CD14-positive monocyte (primary cell): ENCODE data around the gene DAGLA. TPM values are rescaled to one million over a fixed set of nuclear protein-coding genes. Genes with fewer than 3 reads are reported as not detected.

Source experiments
- DNase-seq, 3 donors: peaks; one replicate each; pipeline ENCODE4 v3.0.0-alpha.2; 2011 to 2022
- H2AFZ ChIP-seq: 2 replicates; pipeline ENCODE4 v1.6.0; 2012; ENCODE audit warnings: mild to moderate bottlenecking, low read depth, low read length, inconsistent platforms; ENCODE audit not compliant: insufficient read depth, poor library complexity, severe bottlenecking
- H3K27ac ChIP-seq, 2 donors: 1 replicate in 1 of 2; 2 replicates in 1 of 2; pipeline ENCODE4 v1.5.1; 2012 to 2013; ENCODE audit warnings: low read length in 2 of 2, control low read depth in 1 of 2, inconsistent platforms in 1 of 2, low read depth in 1 of 2, mild to moderate bottlenecking in 1 of 2
- H3K27me3 ChIP-seq, 2 donors: one replicate each; pipeline versions ENCODE4 v1.6.0 to v1.6.1; 2011 to 2013; ENCODE audit warnings: low read length in 2 of 2; ENCODE audit not compliant: control insufficient read depth in 2 of 2, insufficient read depth in 2 of 2
- H3K36me3 ChIP-seq, 2 donors: replicated peaks in 1 of 2; 1 replicate in 1 of 2; 2 replicates in 1 of 2; pipeline versions ENCODE4 v1.5.1 to v1.6.1; 2012 to 2013; ENCODE audit warnings: low read length in 2 of 2, control low read depth in 1 of 2, inconsistent platforms in 1 of 2, mild to moderate bottlenecking in 1 of 2; ENCODE audit not compliant: insufficient read depth in 2 of 2, control insufficient read depth in 1 of 2
- H3K4me1 ChIP-seq, 2 donors: 1 replicate in 1 of 2; 2 replicates in 1 of 2; pipeline versions ENCODE4 v1.5.1 to v1.6.1; 2012 to 2013; ENCODE audit warnings: low read length in 2 of 2, control low read depth in 1 of 2, inconsistent platforms in 1 of 2, mild to moderate bottlenecking in 1 of 2, moderate library complexity in 1 of 2; ENCODE audit not compliant: insufficient read depth in 2 of 2, control insufficient read depth in 1 of 2
- H3K4me2 ChIP-seq: replicated peaks from 2 replicates; pipeline ENCODE3; 2012; ENCODE audit warnings: low read length, moderate library complexity, mild to moderate bottlenecking; ENCODE audit not compliant: poor library complexity, severe bottlenecking; ENCODE audit errors: extremely low read depth
- H3K4me3 ChIP-seq, 3 experiments: fragments of 200-600 bp in 1 of 3; sonication (generic) in 1 of 3; replicated peaks in 1 of 3; 1 replicate in 2 of 3; 2 replicates in 1 of 3; pipeline ENCODE4 v1.5.1; 2011 to 2013; ENCODE audit warnings: low read length in 3 of 3, mild to moderate bottlenecking in 3 of 3, control low read depth in 2 of 3, low read depth in 2 of 3, inconsistent platforms in 1 of 3, moderate library complexity in 1 of 3
- H3K79me2 ChIP-seq: 2 replicates; pipeline ENCODE4 v1.6.0; 2012; ENCODE audit warnings: mild to moderate bottlenecking, control low read depth, inconsistent platforms, low read length, moderate library complexity; ENCODE audit not compliant: insufficient read depth
- H3K9ac ChIP-seq: 2 replicates; pipeline ENCODE4 v1.6.0; 2017; ENCODE audit warnings: low read length, mild to moderate bottlenecking; ENCODE audit not compliant: insufficient read depth, poor library complexity, severe bottlenecking
- H3K9me3 ChIP-seq, 2 donors: replicated peaks in 1 of 2; 1 replicate in 1 of 2; 2 replicates in 1 of 2; pipeline versions ENCODE4 v1.5.1 to v1.6.1; 2012 to 2013; ENCODE audit warnings: low read length in 2 of 2, control low read depth in 1 of 2; ENCODE audit not compliant: control insufficient read depth in 1 of 2, insufficient read depth in 1 of 2
- H4K20me1 ChIP-seq: 2 replicates; pipeline ENCODE4 v1.6.0; 2012; ENCODE audit warnings: mild to moderate bottlenecking, low read length, control low read depth, moderate library complexity; ENCODE audit not compliant: insufficient read depth
- H3K27ac Mint-ChIP-seq, 7 donors: one replicate each; pipeline ENCODE4 v1.8.0; 2020; ENCODE audit warnings: mild to moderate bottlenecking in 7 of 7, mixed read lengths in 7 of 7, moderate library complexity in 6 of 7, inconsistent platforms in 2 of 7
- H3K27me3 Mint-ChIP-seq, 3 donors: one replicate each; pipeline ENCODE4 v1.8.0; 2021 to 2022; ENCODE audit warnings: low read depth in 3 of 3, mild to moderate bottlenecking in 3 of 3, mixed read lengths in 3 of 3, moderate library complexity in 3 of 3, inconsistent platforms in 1 of 3
- H3K36me3 Mint-ChIP-seq, 2 donors: one replicate each; pipeline ENCODE4 v1.8.0; 2020; ENCODE audit warnings: mixed read lengths in 2 of 2, inconsistent platforms in 1 of 2, mild to moderate bottlenecking in 1 of 2
- H3K4me1 Mint-ChIP-seq: one replicate; pipeline ENCODE4 v1.8.0; 2020; ENCODE audit warnings: mild to moderate bottlenecking, mixed read lengths
- H3K4me3 Mint-ChIP-seq, 2 donors: one replicate each; pipeline ENCODE4 v1.8.0; 2020; ENCODE audit warnings: mild to moderate bottlenecking in 2 of 2, mixed read lengths in 2 of 2, moderate library complexity in 1 of 2
- H3K9me3 Mint-ChIP-seq, 7 donors: one replicate each; pipeline ENCODE4 v1.8.0; 2020 to 2022; ENCODE audit warnings: mixed read lengths in 7 of 7, mild to moderate bottlenecking in 6 of 7, moderate library complexity in 6 of 7, inconsistent platforms in 2 of 7
- WGBS: methylation state at CpG from one replicate; pipeline ENCODE4 v1.1.5; 2013; ENCODE audit warnings: missing lambda C conversion rate; ENCODE audit not compliant: insufficient coverage; 5-methylcytosine and 5-hydroxymethylcytosine counted together
- intact Hi-C, 2 donors: fragments of 100-400 bp; cut with micrococcal nuclease; formaldehyde crosslinking; loops; one replicate each; pipeline versions ENCODE4 v1.15.0 to v1.15.1; 2023
- polyA plus RNA-seq, 3 donors: library from polyadenylated mRNA; depleted of rRNA in 1 of 3; unstranded in 2 of 3; stranded (reverse) in 1 of 3; fragments of 300-500 nt in 2 of 3; fragments of >200 nt in 1 of 3; fragmentation: Illumina TruSeq in 2 of 3; gene quantifications; 1 replicate in 2 of 3; 2 replicates in 1 of 3; pipeline ENCODE4 v1.2.3, GENCODE V29; 2012 to 2021
- TF ChIP-seq, protein P1 (sequence below): fragments of 200-600 bp; IDR thresholded peaks from one replicate; pipeline ENCODE4 v1.8.0; 2022; ENCODE audit warnings: antibody characterized with exemption, mild to moderate bottlenecking

The DAGLA gene
- polyA plus RNA-seq, 3 donors: 0.16 to 6.7 (median 0.73) TPM

- H3K9me3 Mint-ChIP-seq: no peaks in the 10 kb centered on the region
- peaks cover 7 to 9% of the 10 kb centered on the region in 2 donors for H3K36me3 Mint-ChIP-seq
- Histone ChIP-seq H3K27me3 (peaks cover 0 to 18% of the 10 kb centered on the region in 2 donors), H3K4me3 (no peak overlapping the region), H3K27ac (no peak overlapping the region), H3K9me3 (no peaks in the 10 kb centered on the region), H3K36me3 (peaks cover 2 to 10% of the 10 kb centered on the region in 2 donors), H3K9ac (no peak overlapping the region), H3K79me2 (no peaks in the 10 kb centered on the region), H4K20me1 (no peaks in the 10 kb centered on the region), H2AFZ (no peak overlapping the region), H3K4me1 (peaks cover 13 to 22% of the 10 kb centered on the region in 2 donors), H3K4me2 (no peak overlapping the region)
- WGBS: 89% methylated on average over 13 of the region's 19 CpGs
- no peak overlapping the region for H3K4me3 Mint-ChIP-seq
- DNase-seq: no peak
- H3K27me3 Mint-ChIP-seq: peaks cover 7 to 12% (median 11%) of the 10 kb centered on the region in 3 donors
- H3K27ac Mint-ChIP-seq: no peak overlapping the region
- peaks cover 14% of the 10 kb centered on the region for H3K4me1 Mint-ChIP-seq
- intact Hi-C loops: no loop called here
- TF ChIP-seq, protein P1, sequence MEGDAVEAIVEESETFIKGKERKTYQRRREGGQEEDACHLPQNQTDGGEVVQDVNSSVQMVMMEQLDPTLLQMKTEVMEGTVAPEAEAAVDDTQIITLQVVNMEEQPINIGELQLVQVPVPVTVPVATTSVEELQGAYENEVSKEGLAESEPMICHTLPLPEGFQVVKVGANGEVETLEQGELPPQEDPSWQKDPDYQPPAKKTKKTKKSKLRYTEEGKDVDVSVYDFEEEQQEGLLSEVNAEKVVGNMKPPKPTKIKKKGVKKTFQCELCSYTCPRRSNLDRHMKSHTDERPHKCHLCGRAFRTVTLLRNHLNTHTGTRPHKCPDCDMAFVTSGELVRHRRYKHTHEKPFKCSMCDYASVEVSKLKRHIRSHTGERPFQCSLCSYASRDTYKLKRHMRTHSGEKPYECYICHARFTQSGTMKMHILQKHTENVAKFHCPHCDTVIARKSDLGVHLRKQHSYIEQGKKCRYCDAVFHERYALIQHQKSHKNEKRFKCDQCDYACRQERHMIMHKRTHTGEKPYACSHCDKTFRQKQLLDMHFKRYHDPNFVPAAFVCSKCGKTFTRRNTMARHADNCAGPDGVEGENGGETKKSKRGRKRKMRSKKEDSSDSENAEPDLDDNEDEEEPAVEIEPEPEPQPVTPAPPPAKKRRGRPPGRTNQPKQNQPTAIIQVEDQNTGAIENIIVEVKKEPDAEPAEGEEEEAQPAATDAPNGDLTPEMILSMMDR: no peak
Measured at GRCh38 chr11:61746442-61747191, 66.4 kb downstream of the DAGLA start.

- H3K79me2 ChIP-seq: no peaks in the 10 kb centered on the region
- H3K9me3 ChIP-seq: no peaks in the 10 kb centered on the region
- peaks cover 0 to 2% (median 0%) of the 10 kb centered on the region in 7 donors for H3K9me3 Mint-ChIP-seq
- peaks cover 10% of the 10 kb centered on the region for H3K4me1 Mint-ChIP-seq
- DNase-seq: peak; percentile 39 to 65 (median 64)
- peaks cover 9 to 23% of the 10 kb centered on the region in 2 donors for H3K4me1 ChIP-seq
- intact Hi-C loops: no loop called here
- H3K9ac ChIP-seq: no peak overlapping the region
- H3K36me3 Mint-ChIP-seq: peaks cover 3 to 5% of the 10 kb centered on the region in 2 donors
- no peaks in the 10 kb centered on the region for H4K20me1 ChIP-seq
- no peak overlapping the region for H3K27ac ChIP-seq
- H3K27me3 Mint-ChIP-seq: peaks cover 10 to 17% (median 16%) of the 10 kb centered on the region in 3 donors
- TF ChIP-seq, protein P1: peak; percentile 91
- WGBS: 74% methylated on average over 9 of the region's 19 CpGs
- no peak overlapping the region for H3K27ac Mint-ChIP-seq
- H3K36me3 ChIP-seq: peaks cover 2 to 10% of the 10 kb centered on the region in 2 donors
- H3K27me3 ChIP-seq: peaks cover 4 to 23% of the 10 kb centered on the region in 2 donors
- H3K4me3 ChIP-seq: no peak overlapping the region
- no peak overlapping the region for H3K4me2 ChIP-seq
- no peak overlapping the region for H3K4me3 Mint-ChIP-seq
- peak overlapping the region; percentile 23 for H2AFZ ChIP-seq
Measured at GRCh38 chr11:61747192-61747966, 67.2 kb downstream of the DAGLA start.
